A673 (cell line): ENCODE data around the gene CRY1.

Experiments
- CTCF ChIP-seq: fragments of 300-800, 200-600 bp; sonication (generic); conservative IDR thresholded peaks from 2 replicates; pipeline ENCODE4 v1.5.1; 2017; ENCODE audit warnings: low read depth, mild to moderate bottlenecking, antibody characterized with exemption, low read length, moderate library complexity, mixed read lengths
- EZH2 ChIP-seq: fragments of 200-600 bp; sonication (generic); IDR thresholded peaks from 2 replicates; pipeline ENCODE4 v1.6.1; 2017; ENCODE audit warnings: borderline replicate concordance, low read depth, mild to moderate bottlenecking, mixed read lengths, antibody characterized with exemption, low read length; ENCODE audit not compliant: poor library complexity, severe bottlenecking

- TF ChIP-seq CTCF = no peak
- no peak for TF ChIP-seq EZH2
These were observed 108.7 kb downstream of the CRY1 start for GRCh38 chr12:106984588-106985137.
